HepG2 (cell line): ENCODE results near the gene CNOT1.

Source experiments
- ARNT2 ChIP-seq: sonication (generic); formaldehyde crosslinking; IDR thresholded peaks from 2 replicates; pipeline ENCODE4 v1.8.0; 2022; ENCODE audit warnings: mild to moderate bottlenecking, low read depth, missing genetic modification reagents, moderate library complexity
- POLR2AphosphoS5 ChIP-seq: IDR thresholded peaks from 2 replicates; pipeline ENCODE4 v1.6.1; 2012; ENCODE audit warnings: low read depth, low read length
- SP1 ChIP-seq, 2 experiments: fragments of 450-650 bp in 1 of 2; sonication (generic) in 1 of 2; formaldehyde crosslinking in 1 of 2; IDR thresholded peaks; 2 replicates each; pipeline versions ENCODE4 v1.4.0 to v1.6.1; 2016 to 2020; ENCODE audit warnings: missing genetic modification reagents in 1 of 2
- ZBTB26 ChIP-seq: IDR thresholded peaks from 2 replicates; pipeline ENCODE4 v1.6.1; 2016; ENCODE audit warnings: missing compliant biosample characterization, missing genetic modification reagents, borderline replicate concordance

GRCh38 chr16:58481226-58481869 lies 148.3 kb downstream of the CNOT1 start:
- no peak for TF ChIP-seq SP1 (IDR thresholded peaks at IDR 0.05)
- TF ChIP-seq SP1 (CRISPR knock-in tag; IDR thresholded peaks at IDR 0.05), result no peak
- no peak for TF ChIP-seq POLR2AphosphoS5
- no peak for TF ChIP-seq ARNT2
- TF ChIP-seq ZBTB26, result no peak
